ENCODE data around the gene SYT13. TPM values are rescaled to one million over a fixed set of nuclear protein-coding genes. Genes with fewer than 3 reads are reported as not detected.

The SYT13 gene
- total RNA-seq, 1 experiment from 2014 or later, result 1.4 TPM

- no peaks in the 10 kb centered on the region for H3K79me2 ChIP-seq (ENCODE audit: insufficient read depth, low read length)
- CTCF ChIA-PET, result interaction anchor here (2.2 kb wide), 2 partner anchors 15 to 143 kb away, joined by 9 to 27 read pairs; no protein-coding TSS in a partner anchor
- H3K4me1 ChIP-seq (ENCODE audit: control insufficient read depth in 1 of 2, insufficient read depth in 2 of 2, low read length in 2 of 2), result peaks cover 3 to 27% of the 10 kb centered on the region in 2 experiments; a peak in 3 of 4 replicates
- ATAC-seq (no peak), DNase-seq (ENCODE audit: low read depth, low spot score) (no peak)
- BruUV-seq (replicated peaks), result no TSS peak
- H2AFZ ChIP-seq (ENCODE audit: low read depth, low read length, poor library complexity, severe bottlenecking), result no peak overlapping the region
- no peaks in the 10 kb centered on the region for H3K9me2 ChIP-seq (ENCODE audit: insufficient read depth)
- no peak overlapping the region for H3K4me2 ChIP-seq (ENCODE audit: low read length)
- no peaks in the 10 kb centered on the region for H3K36me3 ChIP-seq (ENCODE audit: control insufficient read depth in 1 of 2, insufficient read depth in 2 of 2, low read length in 2 of 2)
- RAD21 ChIA-PET (ENCODE audit: low non-redundant PET in 1 of 2, low total read pairs in 2 of 2, uncharacterized antibody in 2 of 2, unreplicated experiment in 2 of 2), result no interaction called here
- no peaks in the 10 kb centered on the region for H3K27me3 ChIP-seq (ENCODE audit: insufficient read depth, low read length)
- H4K20me1 ChIP-seq (ENCODE audit: insufficient read depth), result no peaks in the 10 kb centered on the region
- intact Hi-C loops (cut with micrococcal nuclease), result loop anchor here (5.0 to 10.0 kb wide), 3 partner anchors 69 to 141 kb away; no protein-coding TSS in a partner anchor
- POLR2A ChIA-PET, result no interaction called here
- no peak for TF ChIP-seq RAD21 (IDR thresholded peaks at IDR 0.05; ENCODE audit: low read depth)
- no peak for TF ChIP-seq EZH2 (IDR thresholded peaks at IDR 0.05)
- TF ChIP-seq REST (IDR thresholded peaks at IDR 0.05; ENCODE audit: low read depth), result no peak
- TF ChIP-seq FOSL1 (IDR thresholded peaks at IDR 0.05; ENCODE audit: low read depth), result no peak
- TF ChIP-seq TCF7L2 (IDR thresholded peaks at IDR 0.05; ENCODE audit: borderline replicate concordance, extremely low read depth, insufficient read depth, insufficient read length), result no peak
- no peak for TF ChIP-seq POLR2A (IDR thresholded peaks at IDR 0.05; ENCODE audit: borderline replicate concordance, extremely low read depth, insufficient read depth, insufficient read length)
- TF ChIP-seq SRF (IDR thresholded peaks at IDR 0.05; ENCODE audit: low read depth), result no peak
- no peak for TF ChIP-seq ZBTB33 (IDR thresholded peaks at IDR 0.05; ENCODE audit: extremely low read depth, insufficient replicate concordance, low read length)
- no peak for TF ChIP-seq JUND (IDR thresholded peaks at IDR 0.05)
- TF ChIP-seq CEBPB (IDR thresholded peaks at IDR 0.05; ENCODE audit: low read depth), result no peak
- TF ChIP-seq ATF3 (IDR thresholded peaks at IDR 0.05), result no peak
- no peak for TF ChIP-seq CBX3 (IDR thresholded peaks at IDR 0.05; ENCODE audit: low read depth)
- no peak for TF ChIP-seq ELF1 (IDR thresholded peaks at IDR 0.05; ENCODE audit: borderline replicate concordance, low read depth)
- TF ChIP-seq POLR2AphosphoS5 (IDR thresholded peaks at IDR 0.05; ENCODE audit: low read depth, low read length), result no peak
- TF ChIP-seq YY1 (IDR thresholded peaks at IDR 0.05; ENCODE audit: extremely low read depth, insufficient replicate concordance, low read depth, low read length), result no peak
- TF ChIP-seq CTCF (IDR thresholded peaks at IDR 0.05 in 2 of 3, conservative IDR thresholded peaks at IDR 0.05 in 1 of 3; ENCODE audit: borderline replicate concordance in 1 of 3, insufficient read depth in 1 of 3, low read depth in 2 of 3, low read length in 2 of 3), result no peak
- no peak for TF ChIP-seq ZFX (IDR thresholded peaks at IDR 0.05)
- no peak for TF ChIP-seq SP1 (IDR thresholded peaks at IDR 0.05; ENCODE audit: low read depth)
- TF ChIP-seq MAX (IDR thresholded peaks at IDR 0.05), result no peak
- no peak for TF ChIP-seq SIN3A (IDR thresholded peaks at IDR 0.05; ENCODE audit: low read depth)
- H3K4me3 ChIP-seq (replicated peaks in 1 of 2; ENCODE audit: low read depth in 1 of 2, low read length in 2 of 2), result no peak overlapping the region
- H3K27ac ChIP-seq (ENCODE audit: low read depth, low read length), result no peak overlapping the region
- H3K9ac ChIP-seq (ENCODE audit: low read length), result no peak overlapping the region
- no peaks in the 10 kb centered on the region for H3K9me3 ChIP-seq (ENCODE audit: control insufficient read depth in 1 of 2, insufficient read depth in 1 of 2, low read depth in 1 of 2, low read length in 2 of 2)
Measured at GRCh38 chr11:45253640-45254039, 32.5 kb downstream of the SYT13 start.
